B cell (primary cell): Measurements from ENCODE around the gene NLRC5. TPM values are rescaled to one million over a fixed set of nuclear protein-coding genes. Genes with fewer than 3 reads are reported as not detected.
A peak's percentile ranks its signal among the peaks of the same experiment; 100 is the strongest.
"Not testable (repeated sequence)": the region's sequence is repeated elsewhere in the genome, so short reads cannot be mapped to it uniquely, and the experiment has no call there.

Source experiments
- ATAC-seq: fragments of 200-7000 bp; cut with Tn5 transposase; one replicate; pipeline ENCODE4 v1.10.0; 2021; ENCODE audit warnings: low read depth, mild to moderate bottlenecking, moderate number of reproducible peaks, moderate library complexity
- CTCF ChIA-PET: fragments of 350-600 bp; sonication (Branson Sonifier 250); formaldehyde crosslinking; loops from one replicate; lab custom pipeline; 2021; ENCODE audit warnings: antibody characterized with exemption, inconsistent platforms; lab: Charles Lee
- POLR2A ChIA-PET: fragments of 350-600 bp; sonication (Branson Sonifier 250); formaldehyde crosslinking; loops from one replicate; lab custom pipeline; 2021; ENCODE audit warnings: antibody characterized with exemption; lab: Charles Lee
- DNase-seq: peaks from one replicate; pipeline ENCODE4 v3.0.0; 2013
- H2AFZ ChIP-seq: 2 replicates; pipeline ENCODE4 v1.6.1; 2012; ENCODE audit warnings: mild to moderate bottlenecking, low read depth, low read length; ENCODE audit not compliant: insufficient read depth, poor library complexity, severe bottlenecking
- H3K27ac ChIP-seq, 2 donors: 1 replicate in 1 of 2; 2 replicates in 1 of 2; pipeline ENCODE4 v1.5.1; 2012 to 2013; ENCODE audit warnings: low read length in 2 of 2, mild to moderate bottlenecking in 2 of 2, moderate library complexity in 1 of 2
- H3K27me3 ChIP-seq, 4 experiments: fragments of 200-600 bp in 1 of 4; sonication (generic) in 1 of 4; replicated peaks in 1 of 4; 1 replicate in 2 of 4; 2 replicates in 2 of 4; pipeline versions ENCODE4 v1.6.1 to v1.7.0; 2013 to 2016; ENCODE audit warnings: low read length in 3 of 4, mild to moderate bottlenecking in 2 of 4, mixed read lengths in 1 of 4, moderate library complexity in 1 of 4; ENCODE audit not compliant: insufficient read depth in 4 of 4, control insufficient read depth in 3 of 4; ENCODE audit errors: control extremely low read depth in 1 of 4
- H3K36me3 ChIP-seq, 2 experiments: replicated peaks in 1 of 2; 1 replicate in 1 of 2; 2 replicates in 1 of 2; pipeline versions ENCODE4 v1.6.1 to v1.7.1; 2013; ENCODE audit warnings: low read length in 1 of 2; ENCODE audit not compliant: insufficient read depth in 2 of 2, control insufficient read depth in 1 of 2; ENCODE audit errors: control extremely low read depth in 1 of 2, extremely low read depth in 1 of 2
- H3K4me1 ChIP-seq, 2 donors: fragments of 200-600 bp in 1 of 2; sonication (generic) in 1 of 2; 1 replicate in 1 of 2; 2 replicates in 1 of 2; pipeline versions ENCODE4 v1.5.1 to v1.6.1; 2013 to 2017; ENCODE audit warnings: low read length in 2 of 2; ENCODE audit not compliant: control insufficient read depth in 2 of 2, insufficient read depth in 2 of 2
- H3K4me2 ChIP-seq: replicated peaks from 2 replicates; pipeline ENCODE3; 2012; ENCODE audit warnings: mild to moderate bottlenecking, low read depth, low read length; ENCODE audit not compliant: poor library complexity, severe bottlenecking
- H3K4me3 ChIP-seq, 5 experiments: fragments of 200-600 bp in 1 of 5; sonication (generic) in 1 of 5; 1 replicate in 3 of 5; 2 replicates in 2 of 5; pipeline versions ENCODE4 v1.5.1 to v1.7.0; 2011 to 2016; ENCODE audit warnings: low read length in 4 of 5, mild to moderate bottlenecking in 4 of 5, low read depth in 2 of 5, control low read depth in 1 of 5, moderate library complexity in 1 of 5; ENCODE audit not compliant: insufficient read depth in 1 of 5; ENCODE audit errors: control extremely low read depth in 1 of 5, extremely low read depth in 1 of 5
- H3K79me2 ChIP-seq: fragments of 200-600 bp; sonication (generic); one replicate; pipeline ENCODE4 v1.6.0; 2016; ENCODE audit warnings: low read length; ENCODE audit not compliant: control insufficient read depth, insufficient read depth
- H3K9ac ChIP-seq: fragments of 200-600 bp; sonication (generic); 2 replicates; pipeline ENCODE4 v1.6.1; 2017; ENCODE audit warnings: mild to moderate bottlenecking, low read length, moderate library complexity
- H3K9me3 ChIP-seq, 3 donors: one replicate each; pipeline versions ENCODE4 v1.6.1 to v1.7.1; 2013; ENCODE audit warnings: low read length in 2 of 3; ENCODE audit not compliant: control insufficient read depth in 2 of 3, insufficient read depth in 1 of 3; ENCODE audit errors: control extremely low read depth in 1 of 3
- H4K20me1 ChIP-seq: 2 replicates; pipeline ENCODE4 v1.6.0; 2012; ENCODE audit warnings: mild to moderate bottlenecking, low read length; ENCODE audit not compliant: insufficient read depth, control insufficient read depth, poor library complexity, severe bottlenecking
- H3K27ac Mint-ChIP-seq: one replicate; pipeline ENCODE4 v1.8.0; 2021; ENCODE audit warnings: mixed read lengths
- H3K27me3 Mint-ChIP-seq: one replicate; pipeline ENCODE4 v1.8.0; 2021; ENCODE audit warnings: mixed read lengths
- H3K4me1 Mint-ChIP-seq: one replicate; pipeline ENCODE4 v1.8.0; 2021; ENCODE audit warnings: mixed read lengths
- H3K4me3 Mint-ChIP-seq: one replicate; pipeline ENCODE4 v1.8.0; 2021; ENCODE audit warnings: mixed read lengths
- H3K9me3 Mint-ChIP-seq: one replicate; pipeline ENCODE4 v1.8.0; 2022; ENCODE audit warnings: mixed read lengths; ENCODE audit not compliant: insufficient read depth
- CTCF ChIP-seq: fragments of 200-600 bp; IDR thresholded peaks from one replicate; pipeline ENCODE4 v1.8.0; 2022; ENCODE audit warnings: antibody characterized with exemption, mild to moderate bottlenecking
- EZH2 ChIP-seq: IDR thresholded peaks from 2 replicates; pipeline ENCODE4 v1.6.1; 2012; ENCODE audit warnings: borderline replicate concordance, low read depth, mild to moderate bottlenecking, moderate library complexity, low read length; ENCODE audit not compliant: insufficient read depth, poor library complexity, severe bottlenecking
- WGBS: methylation state at CpG from one replicate; pipeline ENCODE4 v1.1.5; 2013; ENCODE audit warnings: missing lambda C conversion rate; ENCODE audit not compliant: insufficient coverage; 5-methylcytosine and 5-hydroxymethylcytosine counted together
- intact Hi-C: fragments of 100-400 bp; cut with micrococcal nuclease; formaldehyde crosslinking; loops from one replicate; pipeline ENCODE4 v1.10.0; 2022
- polyA plus RNA-seq: library from polyadenylated mRNA; depleted of rRNA; stranded (reverse); fragments of >200 nt; gene quantifications from 2 replicates; pipeline ENCODE4 v1.2.3, GENCODE V29; 2012
- total RNA-seq, 2 donors: library from RNA; stranded (reverse); fragments of 120-200 nt in 1 of 2; gene quantifications; 1 replicate in 1 of 2; 2 replicates in 1 of 2; pipeline versions ENCODE4 v1.2.3 to v1.2.4, GENCODE V29; 2013 to 2022

The NLRC5 gene
- total and polyA plus RNA-seq, 2 donors (not counting 1 experiment from before 2014, with no cell fraction given): 349 to 510 TPM

GRCh38 chr16:57070424-57070823 is 81.1 kb downstream of the NLRC5 start:
- H3K9me3 ChIP-seq: no peaks in the 10 kb centered on the region
- POLR2A ChIA-PET: interaction anchor here (0.7 to 0.9 kb wide), 2 partner anchors 114 to 891 kb away, joined by 5 to 12 read pairs; no protein-coding TSS in a partner anchor
- no peak overlapping the region for H2AFZ ChIP-seq
- H3K27me3 ChIP-seq: no peaks in the 10 kb centered on the region
- DNase-seq (no peak), ATAC-seq (no peak)
- CTCF ChIA-PET: interaction anchor here (1.0 kb wide), 1 partner anchor 14 kb away, joined by 4 read pairs; no protein-coding TSS in a partner anchor
- no peak for TF ChIP-seq CTCF
- TF ChIP-seq EZH2: no peak
- no peak overlapping the region for H3K27ac ChIP-seq
- intact Hi-C loops: no loop called here
- 100% methylated on average over 2 of the region's 2 CpGs for WGBS
- H3K36me3 ChIP-seq: peaks cover 1 to 75% of the 10 kb centered on the region in 2 experiments
- no peak overlapping the region for H3K4me3 ChIP-seq
- no peaks in the 10 kb centered on the region for H4K20me1 ChIP-seq
- H3K9ac ChIP-seq: no peak overlapping the region
- H3K4me2 ChIP-seq: no peak overlapping the region
- H3K79me2 ChIP-seq: no peaks in the 10 kb centered on the region
- H3K9me3 Mint-ChIP-seq: no peaks in the 10 kb centered on the region
- peaks cover 9% of the 10 kb centered on the region for H3K4me1 Mint-ChIP-seq
- H3K27me3 Mint-ChIP-seq: no peaks in the 10 kb centered on the region
- no peak overlapping the region for H3K4me3 Mint-ChIP-seq
- H3K27ac Mint-ChIP-seq: no peak overlapping the region
- H3K4me1 ChIP-seq: peaks cover 0 to 15% of the 10 kb centered on the region in 2 donors

- H2AFZ ChIP-seq, H3K27me3 ChIP-seq, H3K4me3 Mint-ChIP-seq, H3K9ac ChIP-seq, intact Hi-C loops, CTCF ChIA-PET, POLR2A ChIA-PET, H3K9me3 ChIP-seq, H4K20me1 ChIP-seq, H3K4me2 ChIP-seq, H3K27ac Mint-ChIP-seq, ATAC-seq, H3K27me3 Mint-ChIP-seq, H3K9me3 Mint-ChIP-seq, H3K4me3 ChIP-seq, DNase-seq, H3K4me1 Mint-ChIP-seq, H3K79me2 ChIP-seq: not testable (repeated sequence)
- peaks cover 0 to 15% of the 10 kb centered on the region in 2 donors for H3K4me1 ChIP-seq
- peak overlapping the region in 1 of 2 donors; percentile 46 for H3K27ac ChIP-seq
- 81% methylated on average over 4 of the region's 4 CpGs for WGBS
- peaks cover 1 to 78% of the 10 kb centered on the region in 2 experiments for H3K36me3 ChIP-seq
Measured at GRCh38 chr16:57071081-57071732, 81.8 kb downstream of the NLRC5 start.
